ENCODE measurements around the gene CREBL2.

CREBL2 gene

GRCh38 chr12:12654691-12655460 lies 43.2 kb downstream of the CREBL2 start:
- TF ChIP-seq CTCF (IDR thresholded peaks at IDR 0.05; ENCODE audit: control extremely low read depth, extremely low read depth, low read depth, missing control alignments), result no peak
- DNase-seq (ENCODE audit: extremely low spot score), result no peak
- ChIA-PET POLR2A (no interaction called here), CTCF (interaction anchor here (0.7 to 6.9 kb wide), 41 partner anchors 9 to 296 kb away, joined by 3 to 50 read pairs (median 4); partner anchors contain the start of gene CREBL2)

GRCh38 chr12:12660201-12660600 lies 48.5 kb downstream of the CREBL2 start:
- ChIA-PET POLR2A (no interaction called here), CTCF (interaction anchor here (1.6 to 6.9 kb wide), 3 partner anchors 11 to 30 kb away, joined by 3 to 33 read pairs (median 9); no protein-coding TSS in a partner anchor)
- no peak for TF ChIP-seq CTCF (IDR thresholded peaks at IDR 0.05; ENCODE audit: control extremely low read depth, extremely low read depth, low read depth, missing control alignments)
- DNase-seq (ENCODE audit: extremely low spot score), result no peak

GRCh38 chr12:12661086-12661856 lies 49.6 kb downstream of the CREBL2 start:
- POLR2A ChIA-PET, result no interaction called here
- no peak for DNase-seq (ENCODE audit: extremely low spot score)
- CTCF ChIA-PET, result interaction anchor here (1.2 to 3.3 kb wide), 6 partner anchors 11 to 312 kb away, joined by 3 to 16 read pairs (median 5); partner anchors contain the start of genes BORCS5 and MANSC1
- no peak for TF ChIP-seq CTCF (IDR thresholded peaks at IDR 0.05; ENCODE audit: control extremely low read depth, extremely low read depth, low read depth, missing control alignments)

- DNase-seq (ENCODE audit: extremely low spot score), result no peak
- TF ChIP-seq CTCF (IDR thresholded peaks at IDR 0.05; ENCODE audit: control extremely low read depth, extremely low read depth, low read depth, missing control alignments), result no peak
- POLR2A ChIA-PET, result no interaction called here
- CTCF ChIA-PET, result interaction anchor here (0.8 to 5.0 kb wide), 11 partner anchors 8 to 288 kb away, joined by 3 to 32 read pairs (median 4); partner anchors contain the start of gene CREBL2
Measured at GRCh38 chr12:12663644-12664294, 52.1 kb downstream of the CREBL2 start.

- DNase-seq (ENCODE audit: extremely low spot score), result no peak
- no peak for TF ChIP-seq CTCF (IDR thresholded peaks at IDR 0.05; ENCODE audit: control extremely low read depth, extremely low read depth, low read depth, missing control alignments)
- CTCF ChIA-PET, result interaction anchor here (1.9 to 5.0 kb wide), 2 partner anchors 10 to 20 kb away, joined by 5 to 32 read pairs; no protein-coding TSS in a partner anchor
- POLR2A ChIA-PET, result no interaction called here
Measured at GRCh38 chr12:12665194-12665593, 53.5 kb downstream of the CREBL2 start.

- POLR2A ChIA-PET, result no interaction called here
- no peak for DNase-seq (ENCODE audit: extremely low spot score)
- no peak for TF ChIP-seq CTCF (IDR thresholded peaks at IDR 0.05; ENCODE audit: control extremely low read depth, extremely low read depth, low read depth, missing control alignments)
- CTCF ChIA-PET, result interaction anchor here (1.1 to 5.0 kb wide), 4 partner anchors 9 to 61 kb away, joined by 3 to 32 read pairs (median 4); no protein-coding TSS in a partner anchor
Measured at GRCh38 chr12:12668005-12668404, 56.3 kb downstream of the CREBL2 start.

Measured in GM10248 (cell line).